ENCODE data around the gene HOXA10.

HOXA10 gene

GRCh38 chr7:27128776-27129728, 45.1 kb downstream of the HOXA10 start:
- ATAC-seq, result no peak

- no peak for ATAC-seq
Observed at GRCh38 chr7:27128034-27128433, 46.1 kb downstream of the HOXA10 start.

DNA sequence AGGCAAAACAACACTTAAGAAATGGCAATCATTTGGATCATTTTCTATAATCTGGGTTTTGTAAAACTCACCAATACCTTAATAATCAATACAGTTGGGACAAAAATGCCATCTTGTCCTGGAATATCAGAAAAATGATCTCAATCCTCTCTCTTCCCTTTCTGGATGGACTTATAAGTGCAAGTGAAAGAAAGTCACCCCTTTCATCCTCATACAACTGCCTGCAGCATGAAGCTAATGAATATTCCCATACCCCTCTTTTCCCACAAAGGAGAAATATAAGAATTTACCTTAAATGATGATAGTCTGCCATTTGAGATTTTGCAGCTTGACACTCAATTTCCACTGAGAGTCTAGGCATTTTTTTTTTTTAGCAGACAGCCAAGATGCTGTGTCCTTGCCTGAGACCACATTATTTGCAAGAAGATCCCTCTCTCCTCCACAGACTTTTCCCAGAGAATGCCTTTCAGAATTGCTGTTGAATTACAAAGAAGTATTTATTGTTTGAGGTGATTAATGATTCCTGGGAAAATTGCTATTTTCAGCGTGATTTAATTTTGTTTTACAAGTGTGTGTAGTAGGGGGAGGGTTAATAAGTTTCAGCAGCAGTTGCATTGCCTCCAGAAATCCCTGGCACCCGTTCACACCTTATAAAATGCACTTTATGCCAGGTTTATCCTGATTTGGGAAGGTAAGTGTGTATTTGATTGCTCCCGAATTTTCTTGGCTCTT, 47.4 kb downstream of the HOXA10 start:
- ATAC-seq, result no peak

DNA sequence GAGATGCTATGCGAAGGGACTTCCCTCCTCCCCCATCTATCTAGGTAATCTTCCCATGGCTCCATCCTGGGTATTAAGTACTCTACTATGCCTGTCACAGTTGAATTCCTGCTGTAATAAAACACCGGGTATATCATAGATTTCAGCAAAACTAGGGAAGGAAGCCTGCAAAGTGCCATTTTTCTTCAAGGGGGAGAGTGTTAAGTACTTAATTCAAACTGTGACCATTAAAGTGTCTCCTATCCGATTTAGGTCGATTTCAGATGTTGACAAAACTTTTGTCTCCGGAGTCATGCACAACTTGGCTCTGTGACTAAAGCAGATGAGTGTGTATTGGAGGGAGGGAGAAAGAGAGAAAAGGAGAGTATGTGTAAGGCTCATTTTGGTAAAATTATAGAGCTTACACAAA, 48.1 kb downstream of the HOXA10 start:
- no peak for ATAC-seq

- no peak for ATAC-seq
Observed at GRCh38 chr7:27124902-27125689, 49.0 kb downstream of the HOXA10 start.

GRCh38 chr7:27124096-27124901, 49.8 kb downstream of the HOXA10 start:
- ATAC-seq, result no peak

- no peak for ATAC-seq
Observed at GRCh38 chr7:27123477-27124053, 50.6 kb downstream of the HOXA10 start.

DNA sequence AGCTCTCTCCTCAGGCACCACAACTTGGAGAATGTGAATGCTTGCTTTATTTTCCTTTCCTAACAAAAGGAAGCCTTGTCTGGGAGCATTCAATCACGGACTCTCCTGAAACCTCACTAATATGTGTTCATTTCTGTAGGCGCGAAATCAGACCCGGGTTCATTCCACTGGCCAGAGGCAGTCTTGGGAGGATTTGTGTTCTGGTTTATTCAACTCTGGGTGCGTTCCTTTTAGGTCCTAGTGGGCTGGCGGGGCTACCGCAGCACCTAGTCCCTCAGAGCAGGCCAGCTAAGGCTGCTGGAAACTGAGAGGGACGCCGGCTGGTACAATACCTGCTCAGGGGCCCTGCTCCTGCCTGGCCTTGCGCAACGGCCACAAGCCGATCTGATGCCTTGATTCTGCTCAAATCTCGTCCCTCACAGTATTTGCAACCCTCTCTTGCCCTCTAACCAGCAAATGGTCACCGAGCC, 51.1 kb downstream of the HOXA10 start:
- no peak for ATAC-seq

GRCh38 chr7:27122077-27122910, 51.8 kb downstream of the HOXA10 start:
- ATAC-seq, result no peak

GRCh38 chr7:27121684-27122076, 52.4 kb downstream of the HOXA10 start:
- ATAC-seq, result no peak

All from activated CD4-positive, CD25-positive, alpha-beta regulatory T cell treated with anti-CD3 and anti-CD28 coated beads, Interleukin-2, amount 50 U/mL, for 24 hours (primary cell).